ACC112 (cell line): ENCODE results near the gene LPCAT1.

Experiments used
- H2AFZ ChIP-seq: fragments of 200-600 bp; sonication (generic); one replicate; pipeline ENCODE4 v1.6.0; 2017; ENCODE audit warnings: antibody characterized with exemption, low read length; ENCODE audit not compliant: unreplicated experiment
- H3K27ac ChIP-seq: fragments of 200-600 bp; sonication (generic); 2 replicates; pipeline ENCODE4 v1.5.1; 2014; ENCODE audit warnings: low read depth, mild to moderate bottlenecking, antibody characterized with exemption, low read length, moderate library complexity
- H3K27me3 ChIP-seq: fragments of 200-600 bp; sonication (generic); 2 replicates; pipeline ENCODE4 v1.6.1; 2014; ENCODE audit warnings: mild to moderate bottlenecking, antibody characterized with exemption, low read length, moderate library complexity, mixed read lengths; ENCODE audit not compliant: insufficient read depth
- H3K36me3 ChIP-seq: fragments of 200-600 bp; sonication (generic); 2 replicates; pipeline ENCODE4 v1.6.1; 2016; ENCODE audit warnings: mild to moderate bottlenecking, antibody characterized with exemption, low read length, moderate library complexity, mixed read lengths; ENCODE audit not compliant: insufficient read depth
- H3K4me1 ChIP-seq: fragments of 200-600 bp; sonication (generic); one replicate; pipeline ENCODE4 v1.6.1; 2016; ENCODE audit warnings: low read length, mixed read lengths; ENCODE audit not compliant: insufficient read depth, unreplicated experiment, control insufficient read depth
- H3K4me3 ChIP-seq: fragments of 200-600 bp; sonication (generic); 2 replicates; pipeline ENCODE4 v1.5.1; 2014; ENCODE audit warnings: mild to moderate bottlenecking, low read depth, low read length
- H3K79me2 ChIP-seq: fragments of 200-600 bp; sonication (generic); one replicate; pipeline ENCODE4 v1.6.0; 2016; ENCODE audit warnings: low read length; ENCODE audit not compliant: control insufficient read depth, unreplicated experiment, insufficient read depth

LPCAT1 gene

GRCh38 chr5:1538741-1539392, 15.1 kb upstream of the LPCAT1 start:
- Histone ChIP-seq H2AFZ (no peak overlapping the region), H3K4me1 (peaks cover 22% of the 10 kb centered on the region), H3K4me3 (no peak overlapping the region), H3K27me3 (no peaks in the 10 kb centered on the region), H3K27ac (no peak overlapping the region), H3K79me2 (no peaks in the 10 kb centered on the region), H3K36me3 (no peaks in the 10 kb centered on the region)

GRCh38 chr5:1538276-1538675, 14.5 kb upstream of the LPCAT1 start:
- no peak overlapping the region for H3K27ac ChIP-seq
- peaks cover 19% of the 10 kb centered on the region for H3K4me1 ChIP-seq
- H3K36me3 ChIP-seq: no peaks in the 10 kb centered on the region
- H3K27me3 ChIP-seq: no peaks in the 10 kb centered on the region
- H2AFZ ChIP-seq: no peak overlapping the region
- H3K4me3 ChIP-seq: no peak overlapping the region
- no peaks in the 10 kb centered on the region for H3K79me2 ChIP-seq

- H3K36me3 ChIP-seq: no peaks in the 10 kb centered on the region
- no peaks in the 10 kb centered on the region for H3K27me3 ChIP-seq
- peaks cover 15% of the 10 kb centered on the region for H3K4me1 ChIP-seq
- no peaks in the 10 kb centered on the region for H3K79me2 ChIP-seq
- H3K27ac ChIP-seq: no peak overlapping the region
- H2AFZ ChIP-seq: no peak overlapping the region
- H3K4me3 ChIP-seq: no peak overlapping the region
These were observed 13.9 kb upstream of the LPCAT1 start for GRCh38 chr5:1537603-1538154.

DNA sequence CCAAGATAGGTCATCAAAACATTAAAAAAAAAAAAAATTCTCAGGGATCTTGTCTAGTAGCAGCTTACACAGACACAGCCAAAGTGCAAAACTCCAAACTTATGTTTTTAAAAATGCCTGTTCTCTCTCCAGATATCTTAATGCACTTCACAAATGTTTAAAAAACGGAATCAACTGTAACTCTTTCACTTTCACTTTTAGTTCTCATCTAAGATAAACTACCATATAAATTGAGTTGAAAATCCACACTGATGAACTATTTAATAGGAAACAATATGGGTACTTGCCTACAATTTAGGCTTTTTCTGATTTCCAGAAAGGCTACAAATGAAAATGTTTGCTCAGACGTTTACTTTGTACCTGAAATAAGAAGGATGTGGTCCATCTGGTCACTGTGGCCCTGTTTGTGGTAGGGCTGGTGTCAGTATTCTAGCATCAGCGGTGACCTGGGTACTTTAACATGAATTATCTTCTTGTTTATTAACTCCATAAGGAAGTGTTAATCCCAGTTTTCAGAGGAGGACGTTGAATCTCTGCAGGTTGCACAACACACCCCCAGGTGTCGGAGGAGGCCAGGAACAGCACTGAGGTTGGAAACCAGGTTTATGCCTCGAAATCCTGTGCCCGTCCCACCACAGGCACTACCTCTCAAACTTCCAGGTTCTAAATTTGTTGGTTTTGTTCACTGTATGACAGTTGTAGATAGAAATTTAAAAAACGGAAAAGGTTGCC, 13.3 kb upstream of the LPCAT1 start:
- Histone ChIP-seq H3K4me3 (peak overlapping the region; percentile 64), H3K36me3 (no peaks in the 10 kb centered on the region), H3K79me2 (no peaks in the 10 kb centered on the region), H3K4me1 (peaks cover 14% of the 10 kb centered on the region), H2AFZ (peak overlapping the region; percentile 42), H3K27ac (peak overlapping the region; percentile 39), H3K27me3 (no peaks in the 10 kb centered on the region)

GRCh38 chr5:1536322-1536845, 12.6 kb upstream of the LPCAT1 start:
- H3K36me3 ChIP-seq: no peaks in the 10 kb centered on the region
- H2AFZ ChIP-seq: peak overlapping the region; percentile 42
- no peaks in the 10 kb centered on the region for H3K79me2 ChIP-seq
- H3K27me3 ChIP-seq: no peaks in the 10 kb centered on the region
- peak overlapping the region; percentile 39 for H3K27ac ChIP-seq
- H3K4me3 ChIP-seq: peak overlapping the region; percentile 64
- peaks cover 14% of the 10 kb centered on the region for H3K4me1 ChIP-seq

- H3K79me2 ChIP-seq: no peaks in the 10 kb centered on the region
- peak overlapping the region; percentile 42 for H2AFZ ChIP-seq
- H3K4me3 ChIP-seq: peak overlapping the region; percentile 64; the same call in 1 of the 2 replicates
- peak overlapping the region; percentile 26; the same call in 1 of the 2 replicates for H3K27ac ChIP-seq
- no peaks in the 10 kb centered on the region for H3K36me3 ChIP-seq
- no peaks in the 10 kb centered on the region for H3K27me3 ChIP-seq
- peaks cover 14% of the 10 kb centered on the region for H3K4me1 ChIP-seq
These were observed 11.9 kb upstream of the LPCAT1 start for GRCh38 chr5:1535646-1536045.

DNA sequence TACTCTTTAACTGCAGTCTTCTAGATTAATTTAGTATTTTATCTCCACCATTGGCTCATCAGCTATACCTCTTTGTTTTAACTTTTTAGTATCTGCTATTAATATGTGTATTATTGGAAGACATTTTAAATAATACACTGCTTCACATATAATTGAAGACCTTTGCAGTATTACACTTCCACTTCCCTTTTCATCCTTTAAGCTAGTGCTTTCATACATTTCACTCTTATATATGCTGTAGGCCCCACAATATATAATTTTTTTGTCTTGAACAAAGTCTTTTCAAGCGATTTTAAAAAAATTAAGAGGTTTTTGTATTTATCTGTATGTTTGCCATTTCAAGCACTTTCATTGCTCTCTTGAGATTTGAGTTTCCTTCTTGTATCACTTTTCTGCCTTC, 8.6 kb upstream of the LPCAT1 start:
- H2AFZ ChIP-seq: no peak overlapping the region
- peaks cover 14% of the 10 kb centered on the region for H3K4me1 ChIP-seq
- H3K27ac ChIP-seq: no peak overlapping the region
- H3K36me3 ChIP-seq: no peaks in the 10 kb centered on the region
- no peaks in the 10 kb centered on the region for H3K27me3 ChIP-seq
- no peaks in the 10 kb centered on the region for H3K79me2 ChIP-seq
- H3K4me3 ChIP-seq: no peak overlapping the region

DNA sequence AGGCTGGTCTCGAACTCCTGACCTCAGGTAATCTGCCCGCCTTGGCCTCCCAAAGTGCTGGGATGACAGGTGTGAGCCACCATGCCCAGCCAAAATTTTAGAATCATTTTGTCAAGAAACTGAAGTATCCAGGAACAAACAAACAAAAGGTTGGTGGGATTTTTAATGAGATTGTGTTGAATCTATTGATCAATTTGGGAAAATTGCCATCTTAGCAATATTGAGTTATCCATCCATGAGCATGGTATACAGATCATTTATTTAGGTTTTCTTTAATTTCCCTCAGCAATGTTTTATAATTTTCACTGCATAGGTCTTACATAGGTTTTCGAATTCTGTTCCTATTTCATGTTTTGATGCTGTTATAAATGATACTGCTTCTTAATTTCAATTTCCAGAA, 5.7 kb upstream of the LPCAT1 start:
- no peak overlapping the region for H3K27ac ChIP-seq
- H2AFZ ChIP-seq: no peak overlapping the region
- H3K27me3 ChIP-seq: no peaks in the 10 kb centered on the region
- H3K4me3 ChIP-seq: no peak overlapping the region
- no peaks in the 10 kb centered on the region for H3K79me2 ChIP-seq
- H3K4me1 ChIP-seq: peaks cover 1% of the 10 kb centered on the region
- H3K36me3 ChIP-seq: no peaks in the 10 kb centered on the region

GRCh38 chr5:1527533-1528205, 3.9 kb upstream of the LPCAT1 start:
- H3K36me3 ChIP-seq: no peaks in the 10 kb centered on the region
- H3K27me3 ChIP-seq: no peaks in the 10 kb centered on the region
- H2AFZ ChIP-seq: no peak overlapping the region
- peaks cover 5% of the 10 kb centered on the region for H3K4me1 ChIP-seq
- peaks cover 11% of the 10 kb centered on the region for H3K79me2 ChIP-seq
- H3K27ac ChIP-seq: no peak overlapping the region
- H3K4me3 ChIP-seq: no peak overlapping the region

GRCh38 chr5:1526681-1527131, 2.9 kb upstream of the LPCAT1 start:
- no peak overlapping the region for H2AFZ ChIP-seq
- H3K79me2 ChIP-seq: peaks cover 21% of the 10 kb centered on the region
- no peak overlapping the region for H3K4me3 ChIP-seq
- H3K27me3 ChIP-seq: no peaks in the 10 kb centered on the region
- H3K36me3 ChIP-seq: no peaks in the 10 kb centered on the region
- peaks cover 7% of the 10 kb centered on the region for H3K4me1 ChIP-seq
- no peak overlapping the region for H3K27ac ChIP-seq
